IMR-90 (cell line): ENCODE results near the gene ZC3H8.

Source experiments
- CTCF ChIP-seq: conservative IDR thresholded peaks from 2 replicates; pipeline ENCODE4 v1.5.1; 2012; ENCODE audit warnings: mild to moderate bottlenecking, low read depth, low read length, improper control_type of control experiment
- RCOR1 ChIP-seq: IDR thresholded peaks from 2 replicates; pipeline ENCODE4 v1.6.1; 2012; ENCODE audit warnings: mild to moderate bottlenecking, low read length, improper control_type of control experiment; ENCODE audit not compliant: insufficient replicate concordance

- TF ChIP-seq CTCF: no peak
- no peak for TF ChIP-seq RCOR1
These were observed 81.1 kb downstream of the ZC3H8 start for GRCh38 chr2:112173646-112174319.
